GM18511 (cell line): Measurements from ENCODE around the gene ATP8B2.

Experiments
- ATAC-seq: cut with Tn5 transposase; IDR thresholded peaks from one replicate; pipeline ENCODE4 v1.9.1; 2021; ENCODE audit warnings: mild to moderate bottlenecking, moderate library complexity; ENCODE audit not compliant: unreplicated experiment

The ATP8B2 gene

DNA sequence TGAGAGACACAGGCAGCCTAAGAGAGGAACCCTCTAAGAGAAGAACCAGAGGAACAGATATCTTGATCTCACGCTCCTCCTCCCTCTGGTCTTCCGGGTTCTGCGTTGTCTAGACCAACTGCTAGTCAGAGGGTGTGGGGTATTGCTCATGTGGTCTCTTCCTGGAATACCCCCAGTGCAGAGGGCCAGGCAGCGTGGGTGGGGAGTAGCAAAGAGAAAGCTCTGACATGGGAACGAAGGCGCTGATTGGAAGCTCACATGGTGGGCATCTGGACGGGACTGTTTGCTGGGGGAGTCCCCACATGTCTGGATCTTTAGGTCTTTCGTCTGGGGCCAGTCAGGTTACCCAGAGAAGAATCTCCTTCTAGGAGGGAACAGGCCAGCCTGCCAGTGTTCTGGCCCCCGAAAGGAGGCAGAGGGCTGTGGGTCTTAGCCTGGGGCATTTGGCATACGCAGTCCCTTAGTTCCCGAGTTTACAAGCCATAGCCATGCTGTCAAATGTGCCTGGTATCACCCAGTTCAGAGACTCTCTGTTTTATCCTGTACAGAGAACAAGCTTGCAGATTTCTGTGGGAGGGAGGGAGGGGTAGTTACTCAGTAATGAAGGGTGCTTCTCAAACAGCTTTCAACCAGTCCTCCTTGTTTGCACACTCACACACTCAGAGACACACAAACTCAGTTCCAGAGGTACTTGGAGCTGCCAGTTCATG is 61.5 kb downstream of the ATP8B2 start:
- peak; percentile 75 for ATAC-seq

DNA sequence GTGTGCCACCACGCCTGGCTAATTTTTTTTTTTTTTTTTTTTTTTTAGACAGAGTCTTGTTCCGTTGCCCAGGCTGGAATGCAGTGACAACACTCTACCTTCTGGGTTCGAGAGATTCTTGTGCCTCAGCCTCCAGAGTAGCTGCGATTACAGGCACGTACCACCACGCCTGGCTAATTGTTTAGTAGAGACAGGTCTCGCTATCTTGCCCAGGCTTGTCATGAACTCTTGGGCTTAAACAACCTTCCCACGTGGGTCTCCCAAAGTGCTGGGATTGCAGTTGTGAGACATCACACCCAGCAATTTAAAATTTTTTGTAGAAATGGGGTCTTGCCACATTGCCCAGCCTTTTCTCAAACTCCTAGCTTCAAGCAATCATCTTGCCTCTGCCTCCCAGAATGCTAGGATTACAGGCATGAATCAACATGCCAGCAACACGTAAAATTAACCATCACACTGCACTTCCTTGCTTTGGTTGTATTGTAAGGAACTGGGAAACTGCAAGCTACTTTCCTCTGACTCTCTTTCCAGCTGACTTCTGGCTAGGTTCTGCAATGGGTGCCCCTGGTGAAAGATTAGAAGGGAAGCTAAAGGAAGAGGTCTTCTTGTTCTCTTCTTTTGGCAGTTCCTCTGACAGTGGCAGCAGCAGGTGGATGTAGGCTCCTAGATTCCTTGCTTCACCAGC is 65.9 kb downstream of the ATP8B2 start:
- ATAC-seq: no peak

DNA sequence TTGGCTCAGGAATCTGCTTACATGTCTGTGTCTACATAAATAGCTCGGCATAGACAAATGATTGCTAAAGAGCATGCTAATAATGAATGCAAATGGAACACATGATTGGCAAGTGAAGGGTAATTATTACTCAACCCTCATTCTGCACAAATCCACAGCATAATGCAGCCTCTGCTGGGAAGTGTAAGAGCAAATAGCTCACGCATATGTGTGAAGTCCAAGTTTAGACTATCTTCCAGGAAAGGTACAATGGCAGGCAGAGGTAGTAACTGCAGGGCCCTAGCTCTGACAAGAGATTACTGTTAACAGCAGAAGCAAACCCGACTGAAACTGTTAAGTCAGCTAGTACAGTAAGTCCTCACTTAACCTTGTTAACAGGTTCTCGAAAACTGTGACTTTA is 72.8 kb downstream of the ATP8B2 start:
- ATAC-seq: no peak

DNA sequence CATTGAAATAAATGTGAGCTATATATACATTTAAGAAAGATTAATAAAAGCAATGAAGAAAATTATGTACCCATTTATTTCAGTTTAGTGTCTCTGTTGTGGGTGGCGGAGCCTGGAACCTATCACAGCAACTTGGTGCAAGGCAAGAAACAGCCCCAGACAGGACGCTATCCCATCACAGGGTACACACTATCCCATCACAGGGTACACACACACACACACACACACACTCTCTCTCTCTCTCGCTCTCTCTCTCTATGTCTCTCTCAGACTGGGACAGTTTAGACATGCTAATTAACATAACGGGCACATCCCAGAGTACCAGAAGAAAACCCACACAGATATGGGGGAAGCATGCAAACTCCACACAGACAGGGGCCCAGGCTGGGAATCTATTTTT is 73.4 kb downstream of the ATP8B2 start:
- ATAC-seq: no peak

DNA sequence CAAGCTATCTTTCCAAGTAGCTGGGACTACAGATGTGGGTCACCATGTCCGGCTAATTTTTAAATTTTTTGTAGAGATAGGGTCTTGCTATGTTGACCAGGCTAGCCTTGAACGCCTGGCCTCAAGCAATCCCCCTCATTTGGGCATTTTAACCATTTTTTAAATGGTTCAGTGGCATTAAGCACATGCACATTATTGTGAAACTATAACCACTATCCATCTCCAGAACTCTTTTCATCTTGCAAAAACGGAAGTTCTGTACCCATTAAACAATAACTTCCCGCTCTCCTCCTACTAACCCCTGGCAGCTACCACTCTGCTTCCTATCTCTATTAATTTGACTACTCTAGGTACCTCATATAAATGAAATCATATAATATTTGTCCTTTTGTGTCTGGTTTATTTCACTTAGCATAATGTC is 75.1 kb downstream of the ATP8B2 start:
- no peak for ATAC-seq
